Measurements from ENCODE around the gene VAMP2.

VAMP2 gene

GRCh38 chr17:8142887-8143580 is 19.7 kb downstream of the VAMP2 start:
- DNase-seq, result no peak

- DNase-seq, result no peak
Observed at GRCh38 chr17:8142158-8142886, 20.4 kb downstream of the VAMP2 start.

GRCh38 chr17:8141741-8142140 is 21.0 kb downstream of the VAMP2 start:
- no peak for DNase-seq

GRCh38 chr17:8141045-8141444 is 21.7 kb downstream of the VAMP2 start:
- DNase-seq, result no peak

- DNase-seq, result no peak
Observed at GRCh38 chr17:8140065-8141029, 22.4 kb downstream of the VAMP2 start.

GRCh38 chr17:8138672-8139371 is 23.9 kb downstream of the VAMP2 start:
- peak; percentile 93 to 95 (median 94) for DNase-seq

GRCh38 chr17:8138374-8138671 is 24.4 kb downstream of the VAMP2 start:
- DNase-seq, result no peak

- no peak for DNase-seq
Observed at GRCh38 chr17:8137645-8138373, 24.9 kb downstream of the VAMP2 start.

GRCh38 chr17:8133941-8134340 is 28.8 kb downstream of the VAMP2 start:
- DNase-seq, result no peak

GRCh38 chr17:8133399-8133798 is 29.3 kb downstream of the VAMP2 start:
- no peak for DNase-seq

GRCh38 chr17:8131844-8132441 is 30.8 kb downstream of the VAMP2 start:
- no peak for DNase-seq

GRCh38 chr17:8128125-8128784 is 34.5 kb downstream of the VAMP2 start:
- DNase-seq, result no peak

- peak in 1 of 4 experiments; percentile 22 for DNase-seq
Observed at GRCh38 chr17:8126491-8127066, 36.2 kb downstream of the VAMP2 start.

GRCh38 chr17:8125947-8126490 is 36.7 kb downstream of the VAMP2 start:
- DNase-seq, result no peak

GRCh38 chr17:8125154-8125946 is 37.4 kb downstream of the VAMP2 start:
- DNase-seq, result peak; percentile 55 to 92 (median 80)

- DNase-seq, result no peak
Observed at GRCh38 chr17:8124350-8125153, 38.2 kb downstream of the VAMP2 start.

- no peak for DNase-seq
Observed at GRCh38 chr17:8123695-8124349, 38.9 kb downstream of the VAMP2 start, which contains the start of gene HES7. Gene HES7 (minus strand): TSS chr17:8124106. CDS start chr17:8124084, 22 bp downstream.
